GM12874 (cell line): Measurements from ENCODE around the gene STK10.

ENCODE experiments used
- CTCF ChIP-seq: IDR thresholded peaks from 2 replicates; pipeline ENCODE4 v1.5.1; 2011; ENCODE audit warnings: low read depth, mild to moderate bottlenecking, control low read depth, low read length, moderate library complexity; ENCODE audit not compliant: insufficient read depth

The STK10 gene

GRCh38 chr5:172010278-172010677 is 177.7 kb downstream of the STK10 start:
- no peak for TF ChIP-seq CTCF

GRCh38 chr5:172009536-172010270 is 178.3 kb downstream of the STK10 start:
- TF ChIP-seq CTCF = no peak

GRCh38 chr5:172008689-172009141 is 179.3 kb downstream of the STK10 start:
- TF ChIP-seq CTCF = no peak

GRCh38 chr5:172008111-172008455 is 179.9 kb downstream of the STK10 start:
- TF ChIP-seq CTCF = no peak

GRCh38 chr5:172007175-172008110 is 180.6 kb downstream of the STK10 start:
- no peak for TF ChIP-seq CTCF

- no peak for TF ChIP-seq CTCF
Observed at GRCh38 chr5:172006321-172007174, 181.5 kb downstream of the STK10 start, which contains the start of gene FBXW11. Gene FBXW11, minus strand, starts transcription at chr5:172006638. Its CDS starts 136 bp downstream, at chr5:172006502.

GRCh38 chr5:172005708-172006320 is 182.2 kb downstream of the STK10 start:
- TF ChIP-seq CTCF = no peak
